Kidney epithelial cell (primary cell): ENCODE results near the gene LYPD6B. TPM values are rescaled to one million over a fixed set of nuclear protein-coding genes. Genes with fewer than 3 reads are reported as not detected.

Source experiments
- DNase-seq: peaks from one replicate; pipeline ENCODE4 v3.0.0-alpha.2; 2010; ENCODE audit warnings: low read depth
- H3K27me3 ChIP-seq: 2 replicates; pipeline ENCODE4 v1.6.0; 2011; ENCODE audit warnings: low read length; ENCODE audit not compliant: control insufficient read depth, insufficient read depth
- H3K36me3 ChIP-seq: 2 replicates; pipeline ENCODE4 v1.5.1; 2011; ENCODE audit warnings: low read length; ENCODE audit not compliant: control insufficient read depth, insufficient read depth
- H3K4me3 ChIP-seq: 2 replicates; pipeline ENCODE4 v1.5.1; 2011; ENCODE audit warnings: low read depth, mild to moderate bottlenecking, control low read depth, low read length
- CTCF ChIP-seq: IDR thresholded peaks from 2 replicates; pipeline ENCODE4 v1.5.1; 2011; ENCODE audit warnings: mild to moderate bottlenecking, moderate library complexity, low read length, control low read depth, inconsistent platforms; ENCODE audit not compliant: insufficient read depth, poor library complexity, severe bottlenecking
- total RNA-seq: library from RNA; depleted of rRNA; stranded (reverse); fragments of >200 nt; gene quantifications from 2 replicates; pipeline ENCODE4 v1.2.3, GENCODE V29; 2015

The LYPD6B gene
- total RNA-seq, 1 donor from 2014 or later, result 5.3 TPM

- no peak for TF ChIP-seq CTCF
- no peak for DNase-seq
- H3K4me3 ChIP-seq, result no peak overlapping the region
- H3K27me3 ChIP-seq, result no peaks in the 10 kb centered on the region
- H3K36me3 ChIP-seq, result no peaks in the 10 kb centered on the region
Observed at GRCh38 chr2:149112713-149113112, 74.2 kb downstream of the LYPD6B start.

- Histone ChIP-seq H3K36me3 (no peaks in the 10 kb centered on the region), H3K4me3 (no peak overlapping the region), H3K27me3 (no peaks in the 10 kb centered on the region)
- TF ChIP-seq CTCF, result no peak
- no peak for DNase-seq
Observed at GRCh38 chr2:149115781-149116180, 77.3 kb downstream of the LYPD6B start.

DNA sequence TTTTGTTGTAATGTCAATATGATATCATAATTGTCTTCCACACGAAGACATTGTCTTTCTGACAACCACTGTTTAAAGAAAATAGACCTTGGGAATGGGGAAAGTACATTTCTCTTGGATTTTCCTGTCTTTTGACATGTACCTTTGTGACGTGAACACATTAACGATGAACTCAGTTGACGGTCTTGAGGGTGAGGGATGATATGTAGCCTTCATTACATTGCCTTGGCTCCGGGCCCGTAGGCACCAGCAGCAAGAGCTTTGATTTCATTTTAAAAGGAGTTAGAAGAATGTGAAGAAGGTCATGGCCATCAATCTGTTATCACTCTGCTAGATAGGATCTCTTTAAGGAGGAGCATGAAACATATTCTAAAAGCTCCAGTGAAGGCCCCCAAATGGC is 80.9 kb downstream of the LYPD6B start:
- Histone ChIP-seq H3K4me3 (no peak overlapping the region), H3K36me3 (no peaks in the 10 kb centered on the region), H3K27me3 (no peaks in the 10 kb centered on the region)
- no peak for DNase-seq
- TF ChIP-seq CTCF, result no peak

DNA sequence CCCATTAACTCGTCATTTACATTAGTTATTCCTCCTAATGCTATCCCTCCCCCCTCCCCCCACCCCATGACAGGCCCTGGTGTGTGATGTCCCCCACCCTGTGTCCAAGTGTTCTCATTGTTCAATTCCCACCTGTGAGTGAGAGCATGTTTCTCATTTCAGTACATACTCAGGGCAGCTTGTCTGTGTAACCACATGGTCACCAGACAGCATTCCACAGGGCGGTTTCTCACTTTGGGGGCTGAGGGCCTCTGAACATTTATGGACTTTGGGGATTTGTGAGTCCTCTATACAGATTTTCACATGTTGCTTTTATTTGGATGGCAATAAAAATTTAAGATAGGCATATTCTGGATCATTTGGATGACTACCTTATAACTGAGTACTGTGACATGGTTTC is 84.0 kb downstream of the LYPD6B start:
- no peak for TF ChIP-seq CTCF
- H3K4me3 ChIP-seq, result no peak overlapping the region
- H3K36me3 ChIP-seq, result no peaks in the 10 kb centered on the region
- no peaks in the 10 kb centered on the region for H3K27me3 ChIP-seq
- no peak for DNase-seq

- H3K36me3 ChIP-seq, result no peaks in the 10 kb centered on the region
- TF ChIP-seq CTCF, result no peak
- no peaks in the 10 kb centered on the region for H3K27me3 ChIP-seq
- DNase-seq, result no peak
- no peak overlapping the region for H3K4me3 ChIP-seq
Observed at GRCh38 chr2:149125031-149125725, 86.7 kb downstream of the LYPD6B start.

DNA sequence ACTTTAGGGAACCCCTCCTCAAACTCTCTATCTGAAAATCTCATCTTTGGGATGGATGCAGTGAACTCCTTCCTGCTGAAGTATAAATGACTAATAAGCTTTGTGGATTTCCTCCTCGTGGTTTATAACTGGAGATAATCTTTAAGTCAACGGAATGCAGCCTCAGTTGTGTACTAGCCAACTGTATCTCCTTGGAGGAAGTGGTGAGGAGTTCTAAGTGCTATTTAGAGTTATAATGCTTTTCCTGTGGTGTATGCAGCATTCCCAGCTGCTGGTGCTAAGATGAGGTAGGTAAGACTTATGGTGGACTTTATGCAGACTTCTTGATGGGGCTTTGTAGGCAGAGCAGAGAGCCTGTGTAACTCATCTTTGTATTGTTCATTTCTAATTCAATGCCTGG is 90.9 kb downstream of the LYPD6B start:
- TF ChIP-seq CTCF, result no peak
- H3K27me3 ChIP-seq, result no peaks in the 10 kb centered on the region
- DNase-seq, result no peak

More for the DNA sequence above, 90.9 kb downstream of the LYPD6B start:
- Histone ChIP-seq H3K36me3 (no peaks in the 10 kb centered on the region), H3K4me3 (no peak overlapping the region)
